ENCODE results near the gene PGM1. TPM values are rescaled to one million over a fixed set of nuclear protein-coding genes. Genes with fewer than 3 reads are reported as not detected.
A peak's percentile ranks its signal among the peaks of the same experiment; 100 is the strongest.

PGM1 gene
- total and polyA plus RNA-seq, 4 experiments from 2014 or later, result 18.8 to 48.3 (median 26.6) TPM

GRCh38 chr1:63705078-63705477, 111.9 kb downstream of the PGM1 start:
- ChIA-PET POLR2A (ENCODE audit: partially characterized antibody) (no interaction called here), CTCF (ENCODE audit: partially characterized antibody) (interaction anchor here (0.6 kb wide), 1 partner anchor 13 kb away, joined by 3 read pairs; no protein-coding TSS in a partner anchor)
- Mint-ChIP-seq H3K4me1 (peaks cover 0 to 3% (median under 1%) of the 10 kb centered on the region in 4 donors), H3K27ac (no peak overlapping the region), H3K27me3 (peaks cover 0 to 2% of the 10 kb centered on the region in 2 donors), H3K36me3 (no peaks in the 10 kb centered on the region), H3K4me3 (no peak overlapping the region), H3K9me3 (no peaks in the 10 kb centered on the region)
- no peak overlapping the region for H3K27ac ChIP-seq (ENCODE audit: low read depth, low read length)
- no peak overlapping the region for H3K4me3 ChIP-seq (ENCODE audit: low read length in 2 of 2)
- no peaks in the 10 kb centered on the region for H3K9me3 ChIP-seq (ENCODE audit: control insufficient read depth in 1 of 2, low read length in 2 of 2)
- no peaks in the 10 kb centered on the region for H3K36me3 ChIP-seq (ENCODE audit: insufficient read depth, low read length)
- no peak for DNase-seq
- no peaks in the 10 kb centered on the region for H3K4me1 ChIP-seq (ENCODE audit: insufficient read depth, low read length)
- intact Hi-C loops (cut with micrococcal nuclease), result no loop called here
- no peaks in the 10 kb centered on the region for H3K27me3 ChIP-seq (ENCODE audit: insufficient read depth, low read length)

- CTCF ChIA-PET (ENCODE audit: partially characterized antibody), result no interaction called here
- POLR2A ChIA-PET (ENCODE audit: partially characterized antibody), result no interaction called here
- H3K9me3 ChIP-seq (ENCODE audit: control insufficient read depth in 1 of 2, low read length in 2 of 2), result no peaks in the 10 kb centered on the region
- Mint-ChIP-seq H3K9me3 (no peaks in the 10 kb centered on the region), H3K27ac (peak overlapping the region in 1 of 7 donors; percentile 36), H3K36me3 (no peaks in the 10 kb centered on the region), H3K4me3 (no peak overlapping the region), H3K4me1 (peaks cover 0 to 3% (median 0%) of the 10 kb centered on the region in 4 donors), H3K27me3 (no peaks in the 10 kb centered on the region)
- no peaks in the 10 kb centered on the region for H3K4me1 ChIP-seq (ENCODE audit: insufficient read depth, low read length)
- DNase-seq, result no peak
- no peaks in the 10 kb centered on the region for H3K36me3 ChIP-seq (ENCODE audit: insufficient read depth, low read length)
- intact Hi-C loops (cut with micrococcal nuclease), result no loop called here
- no peaks in the 10 kb centered on the region for H3K27me3 ChIP-seq (ENCODE audit: insufficient read depth, low read length)
- H3K4me3 ChIP-seq (ENCODE audit: low read length in 2 of 2), result no peak overlapping the region
- H3K27ac ChIP-seq (ENCODE audit: low read depth, low read length), result no peak overlapping the region
Observed at GRCh38 chr1:63709267-63709828, 116.1 kb downstream of the PGM1 start.

Other genes with a start within 250 kb of the PGM1 start
- 10 to 100 TPM; 27.6 to 28.4 TPM for gene ALG6, start 225.8 kb upstream of the PGM1 start, total RNA-seq
- 10 to 100 TPM; 21.9 to 22.0 TPM for gene ALG6, start 225.8 kb upstream of the PGM1 start, polyA plus RNA-seq
- gene ITGB3BP, start 70.2 kb upstream of the PGM1 start, total RNA-seq, result 10 to 100 TPM; 26.4 to 27.8 TPM
- 10 to 100 TPM; 18.7 to 25.7 TPM for gene ITGB3BP, start 70.2 kb upstream of the PGM1 start, polyA plus RNA-seq
- gene EFCAB7, start 69.9 kb upstream of the PGM1 start, total RNA-seq, result 10 to 100 TPM in 1 of 2 experiments, 1 to 10 TPM in 1; 9.8 to 15.1 TPM
- 1 to 10 TPM; 4.3 to 6.2 TPM for gene EFCAB7, start 69.9 kb upstream of the PGM1 start, polyA plus RNA-seq
- gene ROR1, start 180.6 kb downstream of the PGM1 start, total RNA-seq, result not detected
- gene ROR1, start 180.6 kb downstream of the PGM1 start, polyA plus RNA-seq, result not detected

All from CD4-positive, alpha-beta memory T cell (primary cell).